ENCODE results near the gene BBS7. TPM values are rescaled to one million over a fixed set of nuclear protein-coding genes. Genes with fewer than 3 reads are reported as not detected.

Gene BBS7
- polyA plus RNA-seq, 3 donors from 2014 or later, result 6.5 to 10.2 (median 9.0) TPM

DNA sequence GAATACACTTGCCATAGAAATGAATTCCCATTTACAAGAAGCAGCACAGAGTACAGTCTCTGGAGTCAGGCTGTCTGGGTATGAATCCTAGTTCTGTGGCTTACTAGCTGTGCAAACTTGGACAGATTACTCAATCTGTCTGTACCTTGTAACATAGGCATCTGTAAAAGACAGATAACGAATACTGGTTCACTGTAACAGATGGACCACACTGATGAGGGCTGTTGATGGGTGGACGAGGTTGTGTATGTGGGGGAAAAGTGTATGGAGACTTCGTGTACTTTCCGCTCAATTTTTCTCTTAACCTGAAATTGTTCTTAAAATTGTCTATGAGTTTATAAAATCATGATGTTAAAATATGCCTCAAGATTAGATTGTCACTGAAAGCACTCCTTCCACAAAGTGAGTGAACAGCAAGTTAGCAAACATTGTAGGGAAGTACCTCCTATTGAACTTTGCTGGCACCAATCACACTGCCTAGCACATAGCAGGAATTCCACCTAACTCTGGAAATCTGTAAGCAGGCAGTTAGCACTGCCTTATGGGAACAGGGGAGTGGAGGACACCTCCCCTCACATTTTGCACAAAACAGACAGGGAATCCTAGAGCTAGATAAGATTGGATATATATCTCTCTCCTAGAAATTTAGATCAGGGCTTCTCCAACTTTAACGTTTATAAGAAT, 75.6 kb downstream of the BBS7 start:
- H3K27ac Mint-ChIP-seq, result no peak overlapping the region
- H3K4me3 Mint-ChIP-seq, result no peak overlapping the region

DNA sequence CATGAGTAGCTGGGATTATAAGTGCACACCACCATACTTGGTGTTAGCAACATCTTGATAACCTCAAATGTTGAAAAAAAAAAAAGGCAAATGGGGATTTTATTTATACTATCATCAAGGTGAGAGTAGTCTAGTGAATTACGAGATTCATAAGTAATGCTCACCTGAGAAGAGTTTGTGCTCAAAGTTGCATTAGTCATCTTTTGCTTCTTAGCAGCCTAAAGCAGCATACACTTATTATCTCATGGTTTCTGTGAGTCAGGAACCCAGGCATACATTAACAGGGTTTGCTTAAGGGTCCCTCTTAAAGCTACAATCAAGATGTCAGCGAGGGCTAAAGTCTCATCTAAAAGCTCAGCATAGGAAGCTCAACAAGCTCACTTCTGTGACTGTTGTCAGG, 77.3 kb downstream of the BBS7 start:
- Mint-ChIP-seq H3K4me1 (no peaks in the 10 kb centered on the region), H3K9me3 (peaks cover 0 to 2% (median 0%) of the 10 kb centered on the region in 6 donors), H3K27me3 (ENCODE audit: low read depth in 3 of 3) (peaks cover 6 to 17% (median 14%) of the 10 kb centered on the region in 3 donors), H3K27ac (no peak overlapping the region), H3K4me3 (no peak overlapping the region), H3K36me3 (no peaks in the 10 kb centered on the region)
- no peak for DNase-seq

More for the DNA sequence above, 75.6 kb downstream of the BBS7 start:
- H3K4me1 Mint-ChIP-seq, result peaks cover 0 to under 1% of the 10 kb centered on the region in 2 donors
- H3K27me3 Mint-ChIP-seq (ENCODE audit: low read depth in 3 of 3), result peaks cover 6 to 8% (median 8%) of the 10 kb centered on the region in 3 donors
- peaks cover 0 to 2% (median 0%) of the 10 kb centered on the region in 6 donors for H3K9me3 Mint-ChIP-seq
- no peak for DNase-seq
- H3K36me3 Mint-ChIP-seq, result no peaks in the 10 kb centered on the region

DNA sequence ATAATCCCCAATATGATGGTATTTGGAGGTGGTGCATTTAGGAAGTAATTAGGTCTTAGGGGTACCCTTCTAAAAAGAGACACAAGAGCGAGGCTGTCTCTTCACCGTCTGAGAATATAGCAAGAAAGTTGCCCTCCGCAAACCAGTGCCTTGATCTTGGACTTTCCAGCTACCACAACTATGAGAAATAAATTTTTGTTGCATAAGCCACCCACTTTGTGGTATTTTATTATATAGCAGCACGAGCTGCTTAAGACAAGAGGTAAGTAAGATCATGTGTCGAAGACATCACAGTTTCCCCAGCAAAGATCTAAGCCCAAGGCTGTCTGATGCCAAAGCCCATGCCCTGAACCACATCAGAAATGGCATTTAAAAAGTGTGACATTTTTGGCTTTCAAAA, 78.8 kb downstream of the BBS7 start:
- no peak overlapping the region for H3K27ac Mint-ChIP-seq
- no peaks in the 10 kb centered on the region for H3K4me1 Mint-ChIP-seq
- H3K4me3 Mint-ChIP-seq, result no peak overlapping the region
- no peak for DNase-seq
- H3K36me3 Mint-ChIP-seq, result no peaks in the 10 kb centered on the region
- H3K27me3 Mint-ChIP-seq (ENCODE audit: low read depth in 3 of 3), result peaks cover 6 to 23% (median 20%) of the 10 kb centered on the region in 3 donors
- H3K9me3 Mint-ChIP-seq, result peaks cover 0 to 2% (median 0%) of the 10 kb centered on the region in 6 donors

DNA sequence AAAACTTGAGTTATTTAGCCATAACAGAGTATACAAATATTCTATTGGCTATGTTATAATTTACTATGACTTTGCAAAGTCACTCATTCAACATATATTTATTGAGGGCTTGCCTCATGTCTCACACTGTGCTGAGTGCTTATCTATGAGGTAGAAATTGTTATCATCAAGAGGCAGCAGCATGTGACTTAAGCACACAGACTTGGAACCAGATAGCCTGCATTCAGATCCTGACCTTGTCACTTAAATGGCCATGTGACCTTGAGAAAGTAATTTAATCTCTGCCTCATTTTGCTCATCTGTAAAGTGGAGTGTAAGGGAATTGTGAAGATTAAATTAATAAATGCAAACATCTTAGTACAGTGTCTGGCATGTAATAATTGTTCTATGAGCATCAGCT, 79.3 kb downstream of the BBS7 start:
- H3K4me1 Mint-ChIP-seq, result no peaks in the 10 kb centered on the region
- DNase-seq, result no peak
- H3K9me3 Mint-ChIP-seq, result peaks cover 0 to 2% (median 0%) of the 10 kb centered on the region in 6 donors
- no peak overlapping the region for H3K4me3 Mint-ChIP-seq
- peaks cover 6 to 23% (median 20%) of the 10 kb centered on the region in 3 donors for H3K27me3 Mint-ChIP-seq (ENCODE audit: low read depth in 3 of 3)
- H3K36me3 Mint-ChIP-seq, result no peaks in the 10 kb centered on the region
- H3K27ac Mint-ChIP-seq, result no peak overlapping the region

DNA sequence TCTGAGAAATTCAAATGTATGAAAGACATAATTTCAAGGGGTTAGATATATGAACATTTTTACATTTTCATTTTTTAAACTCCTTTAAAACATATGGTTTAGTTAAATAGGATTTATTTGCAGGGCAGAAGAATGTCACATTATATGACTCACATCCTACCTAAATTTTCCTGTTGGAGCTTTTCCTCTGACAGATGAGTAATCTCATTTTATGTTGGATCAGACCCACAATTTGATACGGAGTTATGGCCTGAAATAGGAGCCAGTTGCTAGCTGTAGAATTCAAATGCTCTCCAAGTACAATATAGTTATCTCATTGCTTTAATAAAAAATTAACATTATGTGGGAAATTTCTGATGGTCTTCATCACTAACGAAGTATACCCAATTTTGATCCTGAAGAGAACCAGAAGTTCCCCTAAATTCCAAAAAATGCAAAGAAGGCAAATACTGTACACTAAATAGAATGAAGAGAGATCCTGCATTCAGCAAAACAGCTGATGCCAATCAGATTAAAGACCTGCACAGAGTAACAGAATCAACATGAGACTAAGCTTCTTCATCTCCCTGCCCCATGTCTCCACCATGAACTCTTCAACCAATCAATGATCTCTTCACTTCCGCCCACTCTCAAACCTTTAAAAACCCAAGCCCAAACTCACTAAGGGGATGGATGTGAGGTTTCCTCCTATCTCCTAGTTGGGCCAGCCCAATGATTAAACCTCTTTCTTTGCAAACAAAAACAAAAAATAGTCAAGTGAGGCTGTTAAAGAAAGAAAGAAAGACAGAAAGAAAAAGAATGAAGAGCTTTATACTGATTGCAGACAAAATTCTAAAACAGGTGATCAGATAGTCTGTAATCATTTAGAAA, 80.1 kb downstream of the BBS7 start:
- Mint-ChIP-seq H3K4me3 (no peak overlapping the region), H3K4me1 (no peaks in the 10 kb centered on the region), H3K27me3 (ENCODE audit: low read depth in 3 of 3) (peaks cover 6 to 23% (median 20%) of the 10 kb centered on the region in 3 donors), H3K36me3 (no peaks in the 10 kb centered on the region), H3K27ac (no peak overlapping the region), H3K9me3 (peaks cover 0 to 2% (median 0%) of the 10 kb centered on the region in 6 donors)
- DNase-seq, result no peak

DNA sequence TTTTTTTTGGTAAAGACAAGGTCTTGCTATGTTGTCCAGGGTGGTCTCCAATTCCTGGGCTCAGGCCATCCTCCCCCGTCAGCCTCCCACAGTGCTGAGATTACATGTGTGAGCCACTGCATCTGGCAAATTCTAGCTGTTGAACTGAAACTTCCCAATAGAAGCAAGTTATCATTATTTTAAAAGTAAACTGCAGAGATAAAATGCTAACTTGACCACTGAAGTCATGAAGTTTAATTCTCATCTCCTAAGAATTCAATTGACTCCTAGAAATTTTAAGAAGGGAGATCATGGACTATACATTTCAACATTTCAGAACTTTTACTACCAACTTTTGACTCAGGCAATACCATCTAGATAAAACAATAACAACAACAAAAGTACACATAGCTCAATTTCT, 80.8 kb downstream of the BBS7 start:
- Mint-ChIP-seq H3K9me3 (peaks cover 0 to 7% (median 1%) of the 10 kb centered on the region in 6 donors), H3K4me3 (no peak overlapping the region), H3K4me1 (no peaks in the 10 kb centered on the region), H3K27ac (peak overlapping the region in 1 of 6 donors; percentile 1), H3K36me3 (no peaks in the 10 kb centered on the region), H3K27me3 (ENCODE audit: low read depth in 3 of 3) (peaks cover 5 to 23% (median 18%) of the 10 kb centered on the region in 3 donors)
- no peak for DNase-seq

DNA sequence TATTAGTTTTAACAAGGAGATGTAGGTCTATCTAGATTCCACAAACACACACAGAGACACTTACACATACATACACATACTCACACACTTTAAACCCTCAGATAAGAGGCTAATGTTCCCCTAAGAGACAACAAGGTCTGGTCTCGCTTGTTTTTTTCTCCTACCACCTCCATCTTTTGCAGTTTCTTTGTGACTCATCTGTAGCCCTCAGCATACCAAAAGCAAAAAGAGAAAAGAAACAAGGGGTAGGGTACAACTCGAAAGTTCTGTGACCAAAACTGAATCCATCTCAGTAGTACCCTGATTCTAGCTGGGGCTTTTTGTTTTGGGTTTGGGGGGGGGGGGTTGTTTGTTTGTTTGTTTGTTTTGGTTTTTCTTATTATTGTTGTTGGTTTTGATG, 81.4 kb downstream of the BBS7 start:
- H3K4me1 Mint-ChIP-seq, result no peaks in the 10 kb centered on the region
- no peak for DNase-seq
- peaks cover 7 to 21% (median 15%) of the 10 kb centered on the region in 3 donors for H3K27me3 Mint-ChIP-seq (ENCODE audit: low read depth in 3 of 3)
- no peaks in the 10 kb centered on the region for H3K36me3 Mint-ChIP-seq
- H3K27ac Mint-ChIP-seq, result no peak overlapping the region
- H3K4me3 Mint-ChIP-seq, result no peak overlapping the region
- peaks cover 0 to 13% (median 1%) of the 10 kb centered on the region in 6 donors for H3K9me3 Mint-ChIP-seq

DNA sequence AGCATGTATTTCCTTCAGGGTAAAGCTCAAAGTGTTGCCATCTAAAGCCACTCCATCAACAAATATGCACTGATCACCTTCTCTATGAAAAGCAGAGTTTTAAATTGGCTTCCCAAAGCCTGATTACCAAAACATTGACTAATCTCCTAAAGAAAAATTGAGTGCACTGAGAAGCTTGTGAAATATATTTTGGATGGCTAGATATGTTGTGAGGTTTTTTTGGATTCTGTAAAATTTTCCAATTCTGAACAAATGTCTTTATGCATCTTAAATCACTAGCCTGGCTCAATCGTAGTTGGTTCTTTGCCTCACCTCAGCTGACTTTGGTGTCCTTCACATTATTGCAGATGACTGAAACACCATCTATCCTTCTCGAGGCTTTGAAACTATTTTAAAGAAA, 84.1 kb downstream of the BBS7 start:
- no peak overlapping the region for H3K27ac Mint-ChIP-seq
- peaks cover 11 to 26% (median 16%) of the 10 kb centered on the region in 3 donors for H3K27me3 Mint-ChIP-seq (ENCODE audit: low read depth in 3 of 3)
- no peaks in the 10 kb centered on the region for H3K36me3 Mint-ChIP-seq
- H3K9me3 Mint-ChIP-seq, result peaks cover 0 to 16% (median 1%) of the 10 kb centered on the region in 6 donors
- H3K4me3 Mint-ChIP-seq, result no peak overlapping the region
- no peak for DNase-seq
- H3K4me1 Mint-ChIP-seq, result no peaks in the 10 kb centered on the region

DNA sequence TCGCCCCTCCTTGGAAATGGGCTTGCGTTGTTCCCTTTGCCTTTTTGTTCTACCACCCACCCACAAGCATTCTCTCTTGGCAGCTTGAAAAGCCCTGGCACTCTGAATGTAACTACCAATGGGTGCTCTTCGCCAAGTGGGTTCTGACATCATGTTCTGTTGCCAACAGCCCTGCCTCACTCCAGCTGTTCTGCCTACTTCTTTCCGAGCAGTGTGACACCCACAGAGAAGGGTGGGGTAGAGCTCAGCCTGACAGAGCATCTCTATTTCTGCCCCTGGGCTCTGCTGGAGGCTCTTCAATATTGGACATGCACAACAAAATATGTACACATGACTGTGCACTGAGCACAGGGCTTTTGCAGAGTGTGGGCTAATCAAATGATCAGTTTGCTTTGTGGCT, 84.8 kb downstream of the BBS7 start:
- Mint-ChIP-seq H3K27ac (no peak overlapping the region), H3K27me3 (ENCODE audit: low read depth in 3 of 3) (peaks cover 11 to 26% (median 20%) of the 10 kb centered on the region in 3 donors), H3K4me3 (no peak overlapping the region), H3K9me3 (peaks cover 0 to 16% (median 0%) of the 10 kb centered on the region in 6 donors), H3K36me3 (no peaks in the 10 kb centered on the region), H3K4me1 (no peaks in the 10 kb centered on the region)
- DNase-seq, result no peak

DNA sequence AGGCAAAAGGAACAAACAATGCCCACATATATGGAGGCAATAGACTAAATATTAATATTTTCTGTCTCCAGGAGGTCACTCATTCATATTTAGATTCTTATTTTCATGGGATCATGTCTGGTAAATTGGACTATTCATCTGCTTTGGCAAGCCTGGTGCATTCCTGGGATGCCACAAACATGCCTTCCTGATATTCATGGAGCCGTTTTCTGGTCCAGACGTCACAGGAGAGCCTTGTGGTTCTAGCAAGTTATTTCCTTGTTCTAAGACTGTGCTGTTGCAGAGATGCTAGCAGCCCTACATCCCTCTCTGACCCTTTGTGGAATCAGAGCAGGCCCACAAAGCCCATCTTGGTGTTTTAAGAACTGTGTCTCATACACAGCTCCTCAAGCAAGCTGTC, 85.3 kb downstream of the BBS7 start:
- Mint-ChIP-seq H3K27me3 (ENCODE audit: low read depth in 3 of 3) (peaks cover 10 to 23% (median 22%) of the 10 kb centered on the region in 3 donors), H3K9me3 (peaks cover 0 to 16% (median 0%) of the 10 kb centered on the region in 6 donors), H3K4me3 (no peak overlapping the region), H3K4me1 (no peaks in the 10 kb centered on the region), H3K27ac (no peak overlapping the region), H3K36me3 (no peaks in the 10 kb centered on the region)
- no peak for DNase-seq

DNA sequence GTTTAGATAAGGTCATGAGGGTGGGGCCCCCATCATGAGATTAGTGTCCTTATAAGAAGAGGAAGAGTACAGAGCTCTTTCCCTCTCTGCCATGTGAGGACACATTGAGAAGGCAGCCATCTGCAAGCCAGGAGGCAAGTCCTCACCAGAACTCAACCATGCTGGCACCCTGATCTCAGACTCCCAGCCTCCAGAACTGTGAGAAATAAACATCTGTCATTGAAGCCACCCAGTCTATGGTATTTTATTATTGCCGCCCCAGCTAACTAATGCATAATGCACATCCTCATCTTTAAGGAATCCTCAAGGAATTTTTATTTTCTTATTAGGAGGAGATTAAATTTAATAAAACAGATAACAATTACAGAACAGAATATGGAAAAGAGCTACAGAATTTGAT, 85.9 kb downstream of the BBS7 start:
- Mint-ChIP-seq H3K4me3 (no peak overlapping the region), H3K27me3 (ENCODE audit: low read depth in 3 of 3) (peaks cover 10 to 23% (median 21%) of the 10 kb centered on the region in 3 donors), H3K36me3 (no peaks in the 10 kb centered on the region), H3K4me1 (no peaks in the 10 kb centered on the region), H3K27ac (no peak overlapping the region), H3K9me3 (peaks cover 0 to 16% (median 0%) of the 10 kb centered on the region in 6 donors)
- no peak for DNase-seq

DNA sequence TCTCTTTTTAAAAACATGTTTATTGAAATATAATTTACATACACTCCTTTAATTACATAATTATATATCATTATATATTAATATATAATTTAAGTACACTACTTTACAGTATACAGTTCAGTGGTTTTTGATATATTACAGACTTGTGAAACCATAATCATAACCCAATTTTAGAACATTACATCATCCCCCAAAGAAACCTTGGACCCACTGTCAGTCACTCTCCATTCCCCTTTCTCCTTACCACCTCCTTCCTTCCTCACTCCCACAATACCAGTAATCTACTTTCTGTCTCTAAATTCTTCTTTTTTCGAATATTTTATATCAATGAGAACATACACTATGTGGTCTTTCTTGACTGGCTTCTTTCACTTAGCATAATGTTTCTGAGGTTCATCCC, 87.1 kb downstream of the BBS7 start:
- H3K9me3 Mint-ChIP-seq, result peaks cover 0 to 16% (median 0%) of the 10 kb centered on the region in 6 donors
- H3K27ac Mint-ChIP-seq, result no peak overlapping the region
- no peaks in the 10 kb centered on the region for H3K36me3 Mint-ChIP-seq
- peaks cover 10 to 17% (median 17%) of the 10 kb centered on the region in 3 donors for H3K27me3 Mint-ChIP-seq (ENCODE audit: low read depth in 3 of 3)
- DNase-seq, result no peak
- no peak overlapping the region for H3K4me3 Mint-ChIP-seq
- no peaks in the 10 kb centered on the region for H3K4me1 Mint-ChIP-seq

DNA sequence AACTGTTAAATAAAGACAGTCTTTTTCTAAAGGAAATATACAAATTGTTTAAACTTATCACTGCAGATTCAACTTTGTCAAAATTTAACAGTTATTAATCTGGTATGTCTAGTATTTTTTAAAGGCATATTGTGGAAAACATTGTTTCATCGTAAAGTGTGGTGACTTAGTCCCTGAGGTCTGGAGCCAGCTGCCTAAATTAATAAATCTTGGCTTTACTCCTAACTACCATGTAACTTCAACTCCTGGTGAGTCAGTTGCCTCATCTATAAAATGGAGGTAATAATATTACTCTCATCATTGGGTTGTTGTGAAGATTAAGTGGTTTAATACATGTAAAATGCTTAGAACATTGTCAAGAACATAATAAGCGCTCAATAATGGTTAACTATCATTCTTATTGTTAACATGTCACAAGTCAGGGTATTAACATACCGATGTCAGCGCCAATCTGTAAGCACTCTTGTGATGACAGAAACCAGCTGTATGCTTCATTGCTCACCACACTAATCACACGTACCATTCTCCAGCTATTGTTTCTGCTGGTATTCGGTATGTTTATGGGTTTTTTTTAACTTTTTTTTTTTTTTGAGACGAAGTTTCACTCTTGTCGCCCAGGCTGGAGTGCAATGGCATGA, 91.2 kb downstream of the BBS7 start:
- Mint-ChIP-seq H3K9me3 (peaks cover 0 to 6% (median 0%) of the 10 kb centered on the region in 6 donors), H3K36me3 (no peaks in the 10 kb centered on the region), H3K27ac (no peak overlapping the region), H3K27me3 (ENCODE audit: low read depth in 3 of 3) (peaks cover 6 to 14% (median 8%) of the 10 kb centered on the region in 3 donors), H3K4me3 (no peak overlapping the region), H3K4me1 (no peaks in the 10 kb centered on the region)
- no peak for DNase-seq

DNA sequence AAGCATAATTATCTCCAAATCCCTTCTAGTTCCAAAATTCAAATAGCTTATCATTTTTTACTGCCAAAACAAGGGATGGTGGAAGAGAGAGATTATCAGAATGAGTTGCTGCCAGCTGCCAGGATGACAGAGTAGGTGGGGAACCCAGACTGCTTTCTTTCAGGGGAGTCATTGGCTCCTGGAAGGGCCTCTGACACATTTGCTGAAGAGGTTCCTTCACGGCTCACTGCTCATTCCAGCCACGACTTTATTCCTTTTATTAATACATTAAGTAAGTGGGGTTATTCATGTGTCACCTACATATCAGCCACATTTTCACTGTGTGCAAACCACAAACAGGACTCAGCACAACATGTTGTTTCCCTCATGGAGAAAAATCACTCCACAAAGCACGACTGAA, 92.6 kb downstream of the BBS7 start:
- H3K27ac Mint-ChIP-seq, result no peak overlapping the region
- H3K9me3 Mint-ChIP-seq, result no peaks in the 10 kb centered on the region
- peaks cover 4 to 14% (median 7%) of the 10 kb centered on the region in 3 donors for H3K27me3 Mint-ChIP-seq (ENCODE audit: low read depth in 3 of 3)
- no peak overlapping the region for H3K4me3 Mint-ChIP-seq
- DNase-seq, result no peak
- no peaks in the 10 kb centered on the region for H3K4me1 Mint-ChIP-seq
- H3K36me3 Mint-ChIP-seq, result no peaks in the 10 kb centered on the region

Measured in immature natural killer cell (primary cell).